Cardiac ventricle fibroblast (primary cell): Measurements from ENCODE around the gene JOSD2. TPM values are rescaled to one million over a fixed set of nuclear protein-coding genes. Genes with fewer than 3 reads are reported as not detected.

Experiments
- total RNA-seq: library from RNA; depleted of rRNA; stranded (reverse); fragments of >200 nt; gene quantifications from 2 replicates; pipeline ENCODE4 v1.2.3, GENCODE V29; 2015

The JOSD2 gene, protein sequence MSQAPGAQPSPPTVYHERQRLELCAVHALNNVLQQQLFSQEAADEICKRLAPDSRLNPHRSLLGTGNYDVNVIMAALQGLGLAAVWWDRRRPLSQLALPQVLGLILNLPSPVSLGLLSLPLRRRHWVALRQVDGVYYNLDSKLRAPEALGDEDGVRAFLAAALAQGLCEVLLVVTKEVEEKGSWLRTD
- 45.0 and 51.3 TPM in 2 replicates for total RNA-seq

DNA sequence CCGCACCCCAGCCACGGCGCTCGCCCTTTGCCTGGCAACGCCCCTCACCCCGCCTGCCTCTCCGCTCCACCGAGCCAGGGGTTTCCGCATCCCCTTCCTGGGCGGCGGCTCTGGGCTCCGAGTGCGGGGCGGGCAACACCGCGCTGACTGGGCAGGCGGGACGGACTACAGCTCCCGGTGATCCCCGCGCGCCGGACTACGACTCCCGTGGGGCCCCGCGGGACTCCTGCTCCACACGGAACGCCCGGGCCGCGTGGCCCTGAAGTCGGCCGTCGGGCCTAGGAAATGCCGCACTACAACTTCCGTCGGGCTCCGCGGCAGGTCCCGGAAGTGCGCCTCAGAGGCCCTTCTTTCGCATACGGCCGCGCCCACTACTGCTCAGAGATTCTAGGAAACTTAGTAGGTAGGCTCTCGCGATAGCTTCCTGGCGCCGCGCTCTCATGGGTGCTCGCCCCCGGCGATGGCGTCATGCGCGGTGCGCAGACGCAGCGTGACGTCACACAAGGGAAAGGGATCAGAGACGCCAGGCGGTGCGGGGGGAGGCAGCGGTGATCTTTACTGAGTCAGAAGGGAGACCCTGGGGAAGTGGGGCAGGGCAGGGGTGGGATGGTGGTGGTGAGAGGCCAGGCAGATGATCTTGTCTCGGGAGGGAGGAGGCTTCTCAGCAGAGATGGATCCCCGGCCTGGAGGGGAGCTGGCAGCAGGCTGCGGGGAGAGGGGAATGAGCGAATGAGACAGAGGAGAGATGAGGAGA lies at the start of gene JOSD2:
JOSD2 (minus strand) TSS at position 123 of the 754 bp plus-strand sequence. CDS start 760 bp downstream, outside the sequence.

DNA sequence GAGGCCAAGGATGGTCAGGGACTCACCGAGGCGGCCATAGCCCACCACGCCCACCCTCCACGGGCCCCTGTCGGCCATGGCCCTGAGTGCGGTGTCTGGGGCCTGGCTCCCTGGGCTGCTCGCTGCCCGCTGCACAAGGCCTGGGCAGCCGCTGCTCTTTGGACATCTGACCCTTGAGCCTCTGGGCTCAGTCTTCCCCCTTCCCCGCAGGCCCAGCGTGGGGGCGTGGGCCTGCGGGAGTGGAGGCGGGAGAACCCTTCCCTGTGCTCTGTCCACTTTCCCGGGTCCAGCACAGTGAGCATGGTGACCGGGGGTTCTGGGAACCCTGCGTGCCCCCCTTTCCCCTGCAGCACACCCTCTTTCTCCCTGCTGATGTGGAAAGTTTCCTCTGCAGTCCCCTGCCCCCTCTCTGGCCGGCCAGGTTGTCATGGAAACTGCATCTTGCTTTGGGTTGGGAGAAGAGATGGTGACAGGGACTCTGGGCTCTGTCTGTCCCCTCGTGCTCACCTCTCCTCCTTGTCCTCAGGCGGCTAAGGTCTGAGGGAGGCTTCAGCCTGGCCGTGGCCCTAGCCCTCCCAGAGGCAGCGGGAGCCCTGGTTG lies 2.9 kb upstream of the JOSD2 start, which contains the start of gene ASPDH:
ASPDH (minus strand) TSS at position 168 of the 600 bp plus-strand sequence; CDS start at position 78, 90 bp downstream.

DNA sequence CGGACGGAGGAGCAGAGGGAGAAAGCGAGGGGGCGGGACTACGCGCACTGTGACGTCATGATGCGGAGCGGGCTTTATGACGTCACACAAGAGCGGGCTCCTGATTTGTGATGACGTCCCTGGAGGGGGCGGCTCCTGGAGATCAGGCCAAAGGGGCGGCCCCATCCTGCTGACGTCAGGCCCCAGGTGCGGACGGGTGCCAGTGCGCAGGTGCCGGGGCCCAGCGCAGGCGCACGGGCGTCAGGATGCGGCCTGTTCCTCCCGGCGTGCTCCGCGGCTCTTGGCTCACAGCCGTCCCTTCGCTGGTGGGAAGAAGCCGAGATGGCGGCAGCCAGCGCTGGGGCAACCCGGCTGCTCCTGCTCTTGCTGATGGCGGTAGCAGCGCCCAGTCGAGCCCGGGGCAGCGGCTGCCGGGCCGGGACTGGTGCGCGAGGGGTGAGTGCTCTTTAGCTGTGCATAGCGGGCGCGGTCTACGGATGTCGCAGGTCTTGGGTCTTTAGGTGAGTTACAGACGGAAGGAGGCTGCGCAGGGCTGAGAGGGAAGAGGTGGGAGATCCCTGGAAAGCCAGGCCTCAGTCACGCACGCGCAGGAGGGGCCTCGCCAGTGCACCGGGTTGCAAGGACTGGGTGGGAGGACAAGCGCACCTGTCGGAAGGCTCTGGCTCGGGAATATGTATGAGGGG lies 34.6 kb downstream of the JOSD2 start, which contains the start of the genes EMC10 and GARIN5A:
EMC10 (plus strand) TSS at position 284 of the 683 bp plus-strand sequence; CDS start at position 322, 38 bp downstream.
GARIN5A (minus strand) TSS at position 625 of the 683 bp plus-strand sequence; CDS start at position 165, 460 bp downstream.

Other genes starting within 250 kb of the JOSD2 start
- 0.20 and 0.25 TPM in 2 replicates for gene KCNC3, start 181.8 kb downstream of the JOSD2 start, total RNA-seq
- not detected in 2 replicates for gene NAPSA, start 145.6 kb downstream of the JOSD2 start, total RNA-seq
- gene NR1H2, start 134.7 kb downstream of the JOSD2 start, total RNA-seq: 77.4 and 87.6 TPM in 2 replicates
- gene POLD1, start 126.8 kb downstream of the JOSD2 start, total RNA-seq: 16.2 and 16.6 TPM in 2 replicates
- gene SPIB, start 92.3 kb downstream of the JOSD2 start, total RNA-seq: not detected in 2 replicates
- gene MYBPC2, start 78.3 kb downstream of the JOSD2 start, total RNA-seq: not detected in 2 replicates
- 72.9 and 77.7 TPM in 2 replicates for gene EMC10, start 34.7 kb downstream of the JOSD2 start, total RNA-seq
- 0.44 and 1.7 TPM in 2 replicates for gene GARIN5A, start 34.3 kb downstream of the JOSD2 start, total RNA-seq
- gene ASPDH, start 2.7 kb upstream of the JOSD2 start, total RNA-seq: not detected in 2 replicates
- 0.06 TPM in 1 of 2 replicates, not detected in the other for gene LRRC4B, start 57.2 kb upstream of the JOSD2 start, total RNA-seq
- 0.05 and 0.19 TPM in 2 replicates for gene SYT3, start 128.7 kb upstream of the JOSD2 start, total RNA-seq
- gene C19orf81, start 138.3 kb upstream of the JOSD2 start, total RNA-seq: not detected in 2 replicates
- 1.1 and 4.7 TPM in 2 replicates for gene SHANK1, start 208.6 kb upstream of the JOSD2 start, total RNA-seq
- gene CLEC11A, start 212.2 kb upstream of the JOSD2 start, total RNA-seq: 288 and 306 TPM in 2 replicates